T-cell (primary cell): ENCODE measurements around the gene GRIN2A. TPM values are rescaled to one million over a fixed set of nuclear protein-coding genes. Genes with fewer than 3 reads are reported as not detected.

Experiments
- ATAC-seq, 4 experiments: fragments of 200-7000 bp in 3 of 4; fragments of 150-1000 bp in 1 of 4; cut with Tn5 transposase; replicated peaks in 1 of 4; 1 replicate in 3 of 4; 2 replicates in 1 of 4; pipeline ENCODE4 v1.10.0; 2021; ENCODE audit warnings: moderate library complexity in 3 of 4, mild to moderate bottlenecking in 2 of 4, moderate number of reproducible peaks in 1 of 4
- CTCF ChIA-PET, 2 donors: fragments of 300-600 bp; sonication (Branson Sonifier 250); formaldehyde crosslinking; loops; one replicate each; lab custom pipeline; 2022; ENCODE audit warnings: antibody characterized with exemption in 2 of 2; lab: Charles Lee
- POLR2A ChIA-PET, 2 donors: fragments of 300-600 bp; sonication (Branson Sonifier 250); formaldehyde crosslinking; loops; one replicate each; lab custom pipeline; 2022; ENCODE audit warnings: antibody characterized with exemption in 2 of 2; lab: Charles Lee
- DNase-seq, 35 experiments: peaks; one replicate each; pipeline versions ENCODE4 v3.0.0 to v3.0.0-alpha.2; 2013 to 2023
- H3K27ac ChIP-seq: one replicate; pipeline ENCODE4 v1.5.1; 2013; ENCODE audit warnings: low read length
- H3K27me3 ChIP-seq, 2 experiments: replicated peaks in 1 of 2; 1 replicate in 1 of 2; 2 replicates in 1 of 2; pipeline versions ENCODE4 v1.6.1 to v1.7.0; 2013; ENCODE audit warnings: low read length in 1 of 2, mixed read lengths in 1 of 2; ENCODE audit not compliant: control insufficient read depth in 2 of 2, insufficient read depth in 2 of 2; ENCODE audit errors: extremely low read depth in 1 of 2
- H3K36me3 ChIP-seq, 2 donors: 1 replicate in 1 of 2; 2 replicates in 1 of 2; pipeline versions ENCODE4 v1.6.1 to v1.7.0; 2013; ENCODE audit warnings: low read length in 1 of 2; ENCODE audit not compliant: control insufficient read depth in 2 of 2, insufficient read depth in 1 of 2; ENCODE audit errors: extremely low read depth in 1 of 2
- H3K4me1 ChIP-seq, 2 experiments: 1 replicate in 1 of 2; 2 replicates in 1 of 2; pipeline versions ENCODE4 v1.6.1 to v1.7.0; 2013; ENCODE audit warnings: low read length in 2 of 2, mixed read lengths in 1 of 2; ENCODE audit not compliant: insufficient read depth in 2 of 2, control insufficient read depth in 1 of 2; ENCODE audit errors: extremely low read depth in 1 of 2
- H3K4me3 ChIP-seq, 2 donors: 1 replicate in 1 of 2; 2 replicates in 1 of 2; pipeline versions ENCODE4 v1.5.1 to v1.7.0; 2013; ENCODE audit warnings: mild to moderate bottlenecking in 2 of 2, low read length in 1 of 2, moderate library complexity in 1 of 2; ENCODE audit not compliant: control insufficient read depth in 1 of 2; ENCODE audit errors: extremely low read depth in 1 of 2
- H3K9me3 ChIP-seq: 2 replicates; pipeline ENCODE4 v1.7.0; 2013
- H3K27ac Mint-ChIP-seq, 2 donors: one replicate each; pipeline ENCODE4 v1.8.0; 2020 to 2021; ENCODE audit warnings: mild to moderate bottlenecking in 2 of 2, mixed read lengths in 2 of 2
- H3K27me3 Mint-ChIP-seq, 2 donors: one replicate each; pipeline ENCODE4 v1.8.0; 2021 to 2022; ENCODE audit warnings: mixed read lengths in 2 of 2
- H3K36me3 Mint-ChIP-seq: one replicate; pipeline ENCODE4 v1.8.0; 2021; ENCODE audit warnings: mixed read lengths
- H3K4me1 Mint-ChIP-seq, 3 donors: one replicate each; pipeline ENCODE4 v1.8.0; 2020 to 2022; ENCODE audit warnings: mixed read lengths in 3 of 3, mild to moderate bottlenecking in 1 of 3
- H3K4me3 Mint-ChIP-seq, 3 donors: one replicate each; pipeline ENCODE4 v1.8.0; 2020 to 2022; ENCODE audit warnings: mild to moderate bottlenecking in 3 of 3, mixed read lengths in 3 of 3, moderate library complexity in 3 of 3
- H3K9me3 Mint-ChIP-seq, 3 donors: one replicate each; pipeline ENCODE4 v1.8.0; 2020 to 2022; ENCODE audit warnings: mixed read lengths in 3 of 3
- WGBS: methylation state at CpG from one replicate; pipeline ENCODE4 v1.1.5; 2013; ENCODE audit warnings: missing lambda C conversion rate; ENCODE audit not compliant: insufficient coverage; 5-methylcytosine and 5-hydroxymethylcytosine counted together
- total RNA-seq, 35 experiments: library from RNA in 6 of 35; stranded (reverse) in 6 of 35; fragments of 120-200 nt in 1 of 35; gene quantifications; one replicate each; pipeline versions ENCODE4 v1.2.1 to v1.2.4 and lab custom pipeline; 2013 to 2026

GRIN2A gene
- total RNA-seq, 5 donors from 2014 or later (not counting 1 experiment from before 2014, with no cell fraction given) = 0.03 TPM; not detected in 4

GRCh38 chr16:10069374-10069773 lies 112.9 kb downstream of the GRIN2A start:
- Histone ChIP-seq H3K36me3 (no peaks in the 10 kb centered on the region), H3K4me3 (no peak overlapping the region), H3K27ac (no peak overlapping the region), H3K4me1 (no peaks in the 10 kb centered on the region), H3K27me3 (no peaks in the 10 kb centered on the region), H3K9me3 (no peaks in the 10 kb centered on the region)
- DNase-seq (no peak), ATAC-seq (no peak)
- CTCF ChIA-PET = no interaction called here
- Mint-ChIP-seq H3K36me3 (no peaks in the 10 kb centered on the region), H3K27me3 (peaks cover 2 to 9% of the 10 kb centered on the region in 2 donors), H3K27ac (no peak overlapping the region), H3K9me3 (peaks cover 0 to 3% (median 0%) of the 10 kb centered on the region in 3 donors), H3K4me1 (no peaks in the 10 kb centered on the region), H3K4me3 (no peak overlapping the region)
- POLR2A ChIA-PET = no interaction called here
- WGBS = 64% methylated on average over 3 of the region's 3 CpGs

GRCh38 chr16:10067835-10068234 lies 114.4 kb downstream of the GRIN2A start:
- peaks cover 0 to 3% (median 0%) of the 10 kb centered on the region in 3 donors for H3K9me3 Mint-ChIP-seq
- no peak overlapping the region for H3K27ac Mint-ChIP-seq
- no peak overlapping the region for H3K27ac ChIP-seq
- H3K27me3 Mint-ChIP-seq = peaks cover 2 to 9% of the 10 kb centered on the region in 2 donors
- no peaks in the 10 kb centered on the region for H3K36me3 Mint-ChIP-seq
- H3K27me3 ChIP-seq = no peaks in the 10 kb centered on the region
- ChIA-PET POLR2A (no interaction called here), CTCF (no interaction called here)
- H3K9me3 ChIP-seq = no peaks in the 10 kb centered on the region
- no peak overlapping the region for H3K4me3 ChIP-seq
- no CpG with 5 or more reads among the region's 2 CpGs for WGBS
- no peak overlapping the region for H3K4me3 Mint-ChIP-seq
- DNase-seq = no peak
- H3K4me1 Mint-ChIP-seq = no peaks in the 10 kb centered on the region
- no peaks in the 10 kb centered on the region for H3K36me3 ChIP-seq
- no peak for ATAC-seq
- no peaks in the 10 kb centered on the region for H3K4me1 ChIP-seq

- Mint-ChIP-seq H3K4me1 (no peaks in the 10 kb centered on the region), H3K4me3 (no peak overlapping the region), H3K36me3 (no peaks in the 10 kb centered on the region), H3K27ac (no peak overlapping the region), H3K27me3 (peaks cover 2 to 9% of the 10 kb centered on the region in 2 donors), H3K9me3 (peaks cover 0 to 3% (median 0%) of the 10 kb centered on the region in 3 donors)
- ChIA-PET CTCF (no interaction called here), POLR2A (no interaction called here)
- no peak overlapping the region for H3K27ac ChIP-seq
- H3K4me3 ChIP-seq = no peak overlapping the region
- no peaks in the 10 kb centered on the region for H3K9me3 ChIP-seq
- no peaks in the 10 kb centered on the region for H3K36me3 ChIP-seq
- H3K27me3 ChIP-seq = no peaks in the 10 kb centered on the region
- no peak for ATAC-seq
- H3K4me1 ChIP-seq = no peaks in the 10 kb centered on the region
- WGBS = 63% methylated on average over 2 of the region's 4 CpGs
- no peak for DNase-seq
These were observed 114.8 kb downstream of the GRIN2A start for GRCh38 chr16:10067406-10067805.

- Mint-ChIP-seq H3K9me3 (peaks cover 0 to 3% (median 0%) of the 10 kb centered on the region in 3 donors), H3K27me3 (peaks cover 0 to 5% of the 10 kb centered on the region in 2 donors)
These were observed 117.2 kb downstream of the GRIN2A start for GRCh38 chr16:10065019-10065418.

GRCh38 chr16:10048850-10049249 lies 133.4 kb downstream of the GRIN2A start:
- H3K4me3 Mint-ChIP-seq = no peak overlapping the region
- CTCF ChIA-PET = no interaction called here
- no peaks in the 10 kb centered on the region for H3K4me1 Mint-ChIP-seq
- no peaks in the 10 kb centered on the region for H3K36me3 Mint-ChIP-seq
- H3K27me3 Mint-ChIP-seq = peaks cover 6 to 7% of the 10 kb centered on the region in 2 donors
- ATAC-seq = no peak
- Histone ChIP-seq H3K4me1 (no peaks in the 10 kb centered on the region), H3K9me3 (no peaks in the 10 kb centered on the region), H3K27me3 (no peaks in the 10 kb centered on the region), H3K4me3 (no peak overlapping the region), H3K27ac (no peak overlapping the region), H3K36me3 (no peaks in the 10 kb centered on the region)
- H3K27ac Mint-ChIP-seq = no peak overlapping the region
- DNase-seq = no peak
- POLR2A ChIA-PET = no interaction called here
- H3K9me3 Mint-ChIP-seq = peaks cover 0 to 19% (median 3%) of the 10 kb centered on the region in 3 donors
- no CpG with 5 or more reads among the region's 4 CpGs for WGBS

More at GRCh38 chr16:10065019-10065418, 117.2 kb downstream of the GRIN2A start:
- H3K4me1 Mint-ChIP-seq = no peaks in the 10 kb centered on the region
- no peaks in the 10 kb centered on the region for H3K27me3 ChIP-seq
- ATAC-seq (no peak), DNase-seq (no peak)
- ChIA-PET POLR2A (no interaction called here), CTCF (no interaction called here)
- no peak overlapping the region for H3K4me3 ChIP-seq
- H3K36me3 Mint-ChIP-seq = no peaks in the 10 kb centered on the region
- H3K9me3 ChIP-seq = no peaks in the 10 kb centered on the region
- H3K27ac ChIP-seq = no peak overlapping the region
- no peaks in the 10 kb centered on the region for H3K36me3 ChIP-seq
- no peaks in the 10 kb centered on the region for H3K4me1 ChIP-seq
- WGBS = 71% methylated on average over 2 of the region's 4 CpGs
- H3K27ac Mint-ChIP-seq = no peak overlapping the region
- H3K4me3 Mint-ChIP-seq = no peak overlapping the region

- Histone ChIP-seq H3K36me3 (no peaks in the 10 kb centered on the region), H3K4me3 (no peak overlapping the region), H3K9me3 (no peaks in the 10 kb centered on the region), H3K27me3 (no peaks in the 10 kb centered on the region), H3K27ac (no peak overlapping the region), H3K4me1 (no peaks in the 10 kb centered on the region)
- no peak for DNase-seq
- peaks cover 0 to 8% (median 3%) of the 10 kb centered on the region in 3 donors for H3K9me3 Mint-ChIP-seq
- no peak for ATAC-seq
- peaks cover 0 to 7% of the 10 kb centered on the region in 2 donors for H3K27me3 Mint-ChIP-seq
- CTCF ChIA-PET = no interaction called here
- H3K36me3 Mint-ChIP-seq = no peaks in the 10 kb centered on the region
- H3K4me3 Mint-ChIP-seq = no peak overlapping the region
- no peak overlapping the region for H3K27ac Mint-ChIP-seq
- POLR2A ChIA-PET = no interaction called here
- no peaks in the 10 kb centered on the region for H3K4me1 Mint-ChIP-seq
- no CpG with 5 or more reads among the region's 4 CpGs for WGBS
These were observed 136.3 kb downstream of the GRIN2A start for GRCh38 chr16:10045947-10046346.

GRCh38 chr16:10045291-10045775 lies 136.9 kb downstream of the GRIN2A start:
- H3K4me1 ChIP-seq = no peaks in the 10 kb centered on the region
- POLR2A ChIA-PET = no interaction called here
- H3K36me3 ChIP-seq = no peaks in the 10 kb centered on the region
- Mint-ChIP-seq H3K27ac (no peak overlapping the region), H3K36me3 (no peaks in the 10 kb centered on the region), H3K4me1 (no peaks in the 10 kb centered on the region), H3K9me3 (peaks cover 0 to 7% (median 3%) of the 10 kb centered on the region in 3 donors), H3K27me3 (peaks cover 0 to 7% of the 10 kb centered on the region in 2 donors), H3K4me3 (no peak overlapping the region)
- H3K9me3 ChIP-seq = no peaks in the 10 kb centered on the region
- ATAC-seq (no peak), DNase-seq (no peak)
- no peak overlapping the region for H3K4me3 ChIP-seq
- CTCF ChIA-PET = no interaction called here
- WGBS = 27% methylated on average over 4 of the region's 5 CpGs
- H3K27ac ChIP-seq = no peak overlapping the region
- peaks cover under 1 to 4% of the 10 kb centered on the region in 2 experiments for H3K27me3 ChIP-seq
